Dendritic cell treated with granulocyte-macrophage colony-stimulating factor and Interleukin-4, amounts not matched to agents 40 ng/mL and 50 ng/mL, for 4 days (primary cell): Measurements from ENCODE around the gene LRRC4C.

ENCODE experiments used
- H3K27ac Mint-ChIP-seq: one replicate; pipeline ENCODE4 v1.8.0; 2022; ENCODE audit warnings: mild to moderate bottlenecking, mixed read lengths
- H3K27me3 Mint-ChIP-seq: one replicate; pipeline ENCODE4 v1.8.0; 2022; ENCODE audit warnings: mild to moderate bottlenecking, mixed read lengths
- H3K36me3 Mint-ChIP-seq: one replicate; pipeline ENCODE4 v1.8.0; 2022; ENCODE audit warnings: low read depth, mixed read lengths
- H3K4me1 Mint-ChIP-seq: one replicate; pipeline ENCODE4 v1.8.0; 2022; ENCODE audit warnings: low read depth, mixed read lengths
- H3K4me3 Mint-ChIP-seq: one replicate; pipeline ENCODE4 v1.8.0; 2022; ENCODE audit warnings: mild to moderate bottlenecking, moderate library complexity, mixed read lengths
- H3K9me3 Mint-ChIP-seq: one replicate; pipeline ENCODE4 v1.8.0; 2022; ENCODE audit warnings: mixed read lengths
- intact Hi-C: fragments of 100-400 bp; cut with micrococcal nuclease; formaldehyde crosslinking; loops from one replicate; pipeline ENCODE4 v1.15.0; 2022

The LRRC4C gene

DNA sequence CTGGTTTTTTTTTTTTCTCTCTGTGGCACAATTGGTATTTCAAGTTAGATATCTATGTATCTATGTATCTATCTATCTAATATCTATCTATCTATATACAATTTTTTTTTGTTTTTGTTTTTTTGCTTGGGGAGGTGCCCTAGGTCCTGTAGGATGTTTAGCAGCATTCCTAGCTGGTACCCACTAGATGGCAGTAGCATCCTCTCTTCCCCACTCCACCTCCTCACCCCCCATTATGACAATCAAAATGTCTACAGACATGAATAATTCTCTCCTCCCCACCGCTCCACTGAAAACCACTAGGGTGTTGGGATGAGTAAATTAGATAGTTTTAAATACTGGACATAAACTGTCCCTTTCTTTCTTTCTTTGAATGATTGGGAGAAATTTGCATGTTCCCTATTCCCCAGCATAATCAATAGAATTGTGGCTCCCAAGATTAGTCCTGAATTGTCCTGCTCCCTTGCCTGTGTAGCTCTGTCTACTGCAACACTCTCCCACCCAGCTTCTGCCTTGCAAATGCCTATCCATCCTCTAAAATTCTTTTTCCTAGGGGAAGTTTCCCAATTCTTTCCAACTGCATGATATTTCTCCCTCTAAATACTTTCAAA is 1152.4 kb downstream of the LRRC4C start:
- H3K9me3 Mint-ChIP-seq: no peaks in the 10 kb centered on the region
- no peaks in the 10 kb centered on the region for H3K4me1 Mint-ChIP-seq
- no peak overlapping the region for H3K4me3 Mint-ChIP-seq
- H3K36me3 Mint-ChIP-seq: no peaks in the 10 kb centered on the region
- intact Hi-C loops: no loop called here
- H3K27me3 Mint-ChIP-seq: no peaks in the 10 kb centered on the region
- no peak overlapping the region for H3K27ac Mint-ChIP-seq

GRCh38 chr11:40302669-40303068 is 1156.8 kb downstream of the LRRC4C start:
- H3K9me3 Mint-ChIP-seq: no peaks in the 10 kb centered on the region
- no peaks in the 10 kb centered on the region for H3K4me1 Mint-ChIP-seq
- no peaks in the 10 kb centered on the region for H3K27me3 Mint-ChIP-seq
- H3K27ac Mint-ChIP-seq: no peak overlapping the region
- no peak overlapping the region for H3K4me3 Mint-ChIP-seq
- intact Hi-C loops: no loop called here
- no peaks in the 10 kb centered on the region for H3K36me3 Mint-ChIP-seq

- Mint-ChIP-seq H3K4me3 (no peak overlapping the region), H3K4me1 (peaks cover 11% of the 10 kb centered on the region), H3K27ac (no peak overlapping the region), H3K9me3 (peaks cover 7% of the 10 kb centered on the region), H3K36me3 (no peaks in the 10 kb centered on the region), H3K27me3 (peaks cover 34% of the 10 kb centered on the region)
- intact Hi-C loops: no loop called here
These were observed 1164.0 kb downstream of the LRRC4C start for GRCh38 chr11:40295466-40295865.

DNA sequence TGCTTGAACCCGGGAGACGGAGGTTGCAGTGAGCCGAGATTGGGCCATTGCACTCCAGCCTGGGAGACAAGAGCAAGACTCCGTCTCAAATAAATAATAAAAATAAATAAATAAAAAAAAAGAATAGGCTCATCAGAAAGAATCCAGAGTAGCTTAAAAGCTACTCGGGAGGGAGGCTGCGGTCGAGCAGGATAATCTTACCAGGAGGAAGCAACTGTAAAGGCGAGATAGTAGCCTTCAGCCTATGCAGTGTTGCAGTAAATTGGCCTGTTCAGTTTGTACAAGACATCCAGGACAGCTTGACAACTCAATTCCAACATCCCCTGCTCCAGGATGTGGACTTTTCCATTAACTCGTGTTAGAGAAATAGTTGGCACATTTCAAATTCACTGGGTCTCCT is 1164.7 kb downstream of the LRRC4C start:
- H3K4me3 Mint-ChIP-seq: no peak overlapping the region
- H3K27me3 Mint-ChIP-seq: peaks cover 34% of the 10 kb centered on the region
- peaks cover 7% of the 10 kb centered on the region for H3K9me3 Mint-ChIP-seq
- peaks cover 11% of the 10 kb centered on the region for H3K4me1 Mint-ChIP-seq
- H3K36me3 Mint-ChIP-seq: no peaks in the 10 kb centered on the region
- intact Hi-C loops: no loop called here
- no peak overlapping the region for H3K27ac Mint-ChIP-seq

- intact Hi-C loops: no loop called here
- H3K27ac Mint-ChIP-seq: no peak overlapping the region
- H3K4me3 Mint-ChIP-seq: no peak overlapping the region
- H3K36me3 Mint-ChIP-seq: no peaks in the 10 kb centered on the region
- peaks cover 7% of the 10 kb centered on the region for H3K9me3 Mint-ChIP-seq
- peaks cover 34% of the 10 kb centered on the region for H3K27me3 Mint-ChIP-seq
- peaks cover 11% of the 10 kb centered on the region for H3K4me1 Mint-ChIP-seq
These were observed 1165.1 kb downstream of the LRRC4C start for GRCh38 chr11:40294349-40294735.

DNA sequence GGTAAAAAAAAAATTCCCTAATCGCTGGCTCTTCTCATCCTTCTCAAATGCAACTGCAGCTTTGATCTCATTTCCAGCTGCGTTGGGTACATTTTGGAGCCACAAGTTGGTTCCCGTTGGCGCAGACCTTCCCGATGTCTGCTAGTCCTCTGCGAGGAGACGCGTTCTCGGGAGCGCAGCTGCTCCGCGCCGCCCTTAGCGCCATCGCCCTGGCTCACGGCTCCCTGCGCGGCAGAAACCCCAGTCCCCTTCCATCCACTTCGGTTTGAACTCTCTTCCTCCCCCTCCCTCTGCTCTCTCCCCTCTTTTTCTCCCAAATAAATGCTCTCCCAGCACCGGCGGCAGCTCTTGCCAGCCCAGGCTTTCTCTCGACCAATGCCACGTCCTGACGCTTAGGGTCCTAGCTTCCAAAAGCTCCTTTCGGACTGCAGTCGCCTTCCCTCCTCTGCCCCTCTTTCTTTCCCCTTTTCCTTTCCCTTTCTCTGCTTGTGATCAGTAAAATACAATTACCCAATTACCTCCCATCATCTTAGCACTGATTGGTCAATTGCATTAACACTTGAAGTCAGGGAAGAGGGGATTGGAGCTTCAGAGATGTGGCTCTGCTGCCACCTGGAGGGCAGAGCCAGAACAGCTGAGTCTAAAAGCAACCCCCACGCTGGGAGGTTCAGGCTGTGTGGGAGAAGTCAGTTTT is 1165.7 kb downstream of the LRRC4C start:
- H3K27me3 Mint-ChIP-seq: peaks cover 34% of the 10 kb centered on the region
- peak overlapping the region; percentile 56 for H3K4me3 Mint-ChIP-seq
- peaks cover 11% of the 10 kb centered on the region for H3K4me1 Mint-ChIP-seq
- H3K27ac Mint-ChIP-seq: no peak overlapping the region
- H3K9me3 Mint-ChIP-seq: peaks cover 7% of the 10 kb centered on the region
- H3K36me3 Mint-ChIP-seq: no peaks in the 10 kb centered on the region
- intact Hi-C loops: no loop called here

GRCh38 chr11:40292721-40293508 is 1166.5 kb downstream of the LRRC4C start:
- Mint-ChIP-seq H3K4me3 (no peak overlapping the region), H3K9me3 (peaks cover 7% of the 10 kb centered on the region), H3K4me1 (peaks cover 11% of the 10 kb centered on the region), H3K27ac (no peak overlapping the region), H3K36me3 (no peaks in the 10 kb centered on the region), H3K27me3 (peaks cover 34% of the 10 kb centered on the region)
- intact Hi-C loops: no loop called here

DNA sequence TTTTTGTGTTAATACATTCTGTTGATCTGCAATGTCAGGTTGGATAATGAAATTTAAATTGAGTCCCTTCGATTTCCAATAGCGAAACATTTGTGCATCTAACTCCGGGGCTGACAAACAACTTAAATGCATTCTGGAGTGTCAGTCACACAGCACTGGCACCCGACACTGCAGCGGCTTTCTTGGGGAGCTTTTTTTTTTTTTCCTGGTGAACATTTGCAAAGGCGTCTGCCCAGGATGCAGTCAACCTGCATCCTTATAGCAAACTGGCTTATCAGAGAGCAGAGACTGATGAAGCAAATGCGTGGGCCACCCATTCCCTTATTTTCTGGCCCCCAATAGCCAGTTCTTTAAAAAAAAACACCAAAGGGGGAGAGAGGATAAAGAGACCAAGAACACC is 1167.7 kb downstream of the LRRC4C start:
- intact Hi-C loops: no loop called here
- H3K4me1 Mint-ChIP-seq: peaks cover 11% of the 10 kb centered on the region
- no peak overlapping the region for H3K4me3 Mint-ChIP-seq
- no peaks in the 10 kb centered on the region for H3K36me3 Mint-ChIP-seq
- H3K9me3 Mint-ChIP-seq: peaks cover 7% of the 10 kb centered on the region
- H3K27ac Mint-ChIP-seq: no peak overlapping the region
- H3K27me3 Mint-ChIP-seq: peaks cover 34% of the 10 kb centered on the region

GRCh38 chr11:40291329-40291728 is 1168.1 kb downstream of the LRRC4C start:
- intact Hi-C loops: no loop called here
- peaks cover 11% of the 10 kb centered on the region for H3K4me1 Mint-ChIP-seq
- no peaks in the 10 kb centered on the region for H3K36me3 Mint-ChIP-seq
- H3K27me3 Mint-ChIP-seq: peaks cover 34% of the 10 kb centered on the region
- no peak overlapping the region for H3K27ac Mint-ChIP-seq
- H3K4me3 Mint-ChIP-seq: no peak overlapping the region
- H3K9me3 Mint-ChIP-seq: peaks cover 7% of the 10 kb centered on the region

GRCh38 chr11:40290171-40290631 is 1169.3 kb downstream of the LRRC4C start:
- no peak overlapping the region for H3K4me3 Mint-ChIP-seq
- H3K27ac Mint-ChIP-seq: no peak overlapping the region
- H3K4me1 Mint-ChIP-seq: peaks cover 11% of the 10 kb centered on the region
- H3K9me3 Mint-ChIP-seq: peaks cover 7% of the 10 kb centered on the region
- H3K27me3 Mint-ChIP-seq: peaks cover 34% of the 10 kb centered on the region
- no peaks in the 10 kb centered on the region for H3K36me3 Mint-ChIP-seq
- intact Hi-C loops: no loop called here

DNA sequence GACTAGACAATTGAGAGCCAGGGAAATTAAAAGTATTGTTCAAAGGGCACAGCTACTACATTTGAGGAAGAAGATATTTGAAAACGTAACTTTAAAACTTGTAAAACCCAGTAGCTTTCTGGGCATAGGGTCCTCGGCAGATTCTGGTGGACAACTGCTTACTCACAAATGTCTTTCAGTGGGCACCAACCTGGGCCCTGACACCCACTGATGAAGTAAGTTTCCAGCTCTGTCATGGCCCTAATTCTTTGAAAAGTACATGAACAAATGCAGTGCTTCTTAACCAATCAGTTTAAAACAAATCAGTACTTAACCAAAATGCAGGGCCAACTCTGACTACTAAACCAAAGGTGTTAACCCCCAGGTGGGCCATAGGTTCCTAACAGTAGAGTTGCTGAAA is 1170.1 kb downstream of the LRRC4C start:
- Mint-ChIP-seq H3K9me3 (peaks cover 6% of the 10 kb centered on the region), H3K4me3 (no peak overlapping the region), H3K4me1 (peaks cover 11% of the 10 kb centered on the region), H3K27ac (no peak overlapping the region), H3K27me3 (peaks cover 34% of the 10 kb centered on the region), H3K36me3 (no peaks in the 10 kb centered on the region)
- intact Hi-C loops: no loop called here

- no peaks in the 10 kb centered on the region for H3K36me3 Mint-ChIP-seq
- H3K27ac Mint-ChIP-seq: no peak overlapping the region
- no peaks in the 10 kb centered on the region for H3K9me3 Mint-ChIP-seq
- H3K4me1 Mint-ChIP-seq: peaks cover under 1% of the 10 kb centered on the region
- H3K27me3 Mint-ChIP-seq: peaks cover 23% of the 10 kb centered on the region
- no peak overlapping the region for H3K4me3 Mint-ChIP-seq
- intact Hi-C loops: no loop called here
These were observed 1171.3 kb downstream of the LRRC4C start for GRCh38 chr11:40287916-40288803.

GRCh38 chr11:40286137-40286536 is 1173.3 kb downstream of the LRRC4C start:
- H3K27ac Mint-ChIP-seq: no peak overlapping the region
- intact Hi-C loops: no loop called here
- H3K9me3 Mint-ChIP-seq: no peaks in the 10 kb centered on the region
- H3K36me3 Mint-ChIP-seq: no peaks in the 10 kb centered on the region
- peaks cover 4% of the 10 kb centered on the region for H3K27me3 Mint-ChIP-seq
- no peak overlapping the region for H3K4me3 Mint-ChIP-seq
- no peaks in the 10 kb centered on the region for H3K4me1 Mint-ChIP-seq
